Esophagus squamous epithelium (tissue), 4 donors: ENCODE measurements around the gene TMEM170A.

ENCODE experiments used
- CTCF ChIP-seq, 6 experiments: fragments of 450-650 bp in 4 of 6; fragments of 200-600 bp in 2 of 6; sonication (generic) in 2 of 6; IDR thresholded peaks; one replicate each; pipeline ENCODE4 v1.5.1; 2016 to 2019; ENCODE audit warnings: antibody characterized with exemption in 6 of 6, mild to moderate bottlenecking in 4 of 6, moderate library complexity in 4 of 6
- POLR2A ChIP-seq, 4 donors: fragments of 450-650 bp; IDR thresholded peaks; one replicate each; pipeline ENCODE4 v1.6.1; 2017; ENCODE audit warnings: antibody characterized with exemption in 4 of 4, mild to moderate bottlenecking in 4 of 4, moderate library complexity in 3 of 4

- TF ChIP-seq CTCF (IDR thresholded peaks at IDR 0.05) (no peak), POLR2A (IDR thresholded peaks at IDR 0.05) (no peak)
Measured at GRCh38 chr16:75415169-75415905, 49.2 kb downstream of the TMEM170A start.
